ENCODE measurements around the gene EIF2B5.

DNA sequence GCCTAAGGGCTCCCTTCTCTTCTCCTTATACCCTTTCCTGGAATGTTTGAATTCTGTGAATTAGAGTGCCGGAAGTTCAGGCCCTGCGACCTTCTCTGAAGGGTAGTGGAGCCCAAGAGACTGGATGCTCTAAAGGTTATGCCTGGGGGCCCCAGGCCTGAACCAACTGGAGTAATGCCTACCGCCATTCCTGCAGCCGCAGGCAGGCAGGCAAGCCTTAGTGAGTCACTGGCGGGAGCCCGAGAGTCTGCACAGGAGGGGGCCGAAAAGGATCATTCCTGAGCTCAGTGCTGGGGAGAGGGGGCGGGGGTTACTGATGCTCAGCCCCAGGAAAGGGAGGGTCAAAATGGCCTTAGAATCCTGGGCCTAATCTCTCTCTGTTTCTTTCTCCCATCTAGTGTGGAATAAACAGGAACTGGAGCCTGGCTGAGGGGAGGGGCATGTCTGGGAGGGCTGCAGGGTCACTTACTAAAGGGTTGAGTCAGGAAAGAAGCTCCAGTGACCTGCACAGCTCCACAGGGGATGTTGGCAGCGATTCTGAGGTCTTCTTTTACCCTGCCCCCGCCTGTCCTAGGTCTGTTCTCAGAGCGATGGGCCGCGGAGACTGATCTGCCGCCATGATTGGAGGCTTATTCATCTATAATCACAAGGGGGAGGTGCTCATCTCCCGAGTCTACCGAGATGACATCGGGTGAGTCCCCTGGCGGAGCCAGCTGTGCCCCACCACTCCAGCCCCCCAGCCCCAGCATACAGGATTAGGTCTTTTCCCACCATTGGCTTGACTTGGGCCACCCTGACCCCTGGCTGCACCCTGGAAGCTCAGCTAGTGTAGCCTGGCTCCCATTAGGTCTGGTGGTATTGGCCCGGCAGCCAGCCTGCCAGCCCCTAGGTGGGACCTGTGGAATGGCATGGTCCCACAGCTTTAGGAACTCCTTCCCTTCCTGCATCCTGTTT lies 41.5 kb downstream of the EIF2B5 start:
- TF ChIP-seq CTCF (optimal IDR thresholded peaks at IDR 0.05 in 1 of 3, IDR thresholded peaks at IDR 0.05 in 1 of 3, conservative IDR thresholded peaks at IDR 0.05 in 1 of 3; ENCODE audit: extremely low read depth in 1 of 3, insufficient read depth in 2 of 3, low read length in 3 of 3) (no peak), EZH2 (IDR thresholded peaks at IDR 0.05; ENCODE audit: low read length) (no peak)
